ENCODE results near the gene SPG21. TPM values are rescaled to one million over a fixed set of nuclear protein-coding genes. Genes with fewer than 3 reads are reported as not detected.

SPG21 gene
- polyA plus RNA-seq, 1 donor from 2014 or later = 67.7 TPM

- H4K20me1 ChIP-seq (ENCODE audit: insufficient read depth) = no peaks in the 10 kb centered on the region
- H3K27ac ChIP-seq (ENCODE audit: low read length) = no peak overlapping the region
- H3K4me3 ChIP-seq (ENCODE audit: low read length) = no peak overlapping the region
- H3K36me3 ChIP-seq (ENCODE audit: insufficient read depth, low read length) = no peaks in the 10 kb centered on the region
- no peaks in the 10 kb centered on the region for H3K9me2 ChIP-seq (ENCODE audit: insufficient read depth, low read length)
- H3K27me3 ChIP-seq (ENCODE audit: insufficient read depth, low read depth, low read length) = peaks cover 2% of the 10 kb centered on the region
- no peaks in the 10 kb centered on the region for H3F3A ChIP-seq (ENCODE audit: insufficient read depth, low read length, poor library complexity, severe bottlenecking)
- no peak for TF ChIP-seq MXI1 (conservative IDR thresholded peaks at IDR 0.05; ENCODE audit: poor library complexity, severe bottlenecking)
- TF ChIP-seq EP300 (conservative IDR thresholded peaks at IDR 0.05; ENCODE audit: poor library complexity, severe bottlenecking) = no peak
- TF ChIP-seq EZH2 (IDR thresholded peaks at IDR 0.05; ENCODE audit: borderline replicate concordance, insufficient read depth, low read length, poor library complexity, severe bottlenecking) = no peak
- no peak for TF ChIP-seq RAD21 (conservative IDR thresholded peaks at IDR 0.05)
- TF ChIP-seq SMC3 (conservative IDR thresholded peaks at IDR 0.05; ENCODE audit: poor library complexity) = no peak
- TF ChIP-seq REST (IDR thresholded peaks at IDR 0.05; ENCODE audit: borderline replicate concordance) = no peak
- TF ChIP-seq POLR2AphosphoS5 (IDR thresholded peaks at IDR 0.05) = no peak
- no peak for TF ChIP-seq TAF1 (IDR thresholded peaks at IDR 0.05; ENCODE audit: low read depth)
- no peak for TF ChIP-seq CTCF (IDR thresholded peaks at IDR 0.05; ENCODE audit: poor library complexity, severe bottlenecking)
- H3K9ac ChIP-seq (ENCODE audit: low read length) = no peak overlapping the region
- no peaks in the 10 kb centered on the region for H3K9me3 ChIP-seq (ENCODE audit: low read length)
- H2AFZ ChIP-seq (ENCODE audit: low read depth, low read length) = no peak overlapping the region
- H3K79me2 ChIP-seq (replicated peaks; ENCODE audit: insufficient read depth, low read length) = no peaks in the 10 kb centered on the region
- H3K4me2 ChIP-seq (ENCODE audit: low read length) = no peak overlapping the region
These were observed 72.5 kb downstream of the SPG21 start for GRCh38 chr15:64917211-64917610.

GRCh38 chr15:64916365-64916764 is 73.3 kb downstream of the SPG21 start:
- TF ChIP-seq MXI1 (conservative IDR thresholded peaks at IDR 0.05; ENCODE audit: poor library complexity, severe bottlenecking) = no peak
- TF ChIP-seq EZH2 (IDR thresholded peaks at IDR 0.05; ENCODE audit: borderline replicate concordance, insufficient read depth, low read length, poor library complexity, severe bottlenecking) = no peak
- no peak for TF ChIP-seq CTCF (IDR thresholded peaks at IDR 0.05; ENCODE audit: poor library complexity, severe bottlenecking)
- no peak for TF ChIP-seq EP300 (conservative IDR thresholded peaks at IDR 0.05; ENCODE audit: poor library complexity, severe bottlenecking)
- no peak for TF ChIP-seq REST (IDR thresholded peaks at IDR 0.05; ENCODE audit: borderline replicate concordance)
- no peak for TF ChIP-seq RAD21 (conservative IDR thresholded peaks at IDR 0.05)
- no peak for TF ChIP-seq TAF1 (IDR thresholded peaks at IDR 0.05; ENCODE audit: low read depth)
- no peak for TF ChIP-seq SMC3 (conservative IDR thresholded peaks at IDR 0.05; ENCODE audit: poor library complexity)
- no peak for TF ChIP-seq POLR2AphosphoS5 (IDR thresholded peaks at IDR 0.05)
- no peak overlapping the region for H3K9ac ChIP-seq (ENCODE audit: low read length)
- H3K36me3 ChIP-seq (ENCODE audit: insufficient read depth, low read length) = no peaks in the 10 kb centered on the region
- no peaks in the 10 kb centered on the region for H3K9me3 ChIP-seq (ENCODE audit: low read length)
- no peak overlapping the region for H3K27ac ChIP-seq (ENCODE audit: low read length)
- H3K9me2 ChIP-seq (ENCODE audit: insufficient read depth, low read length) = no peaks in the 10 kb centered on the region
- no peaks in the 10 kb centered on the region for H4K20me1 ChIP-seq (ENCODE audit: insufficient read depth)
- H2AFZ ChIP-seq (ENCODE audit: low read depth, low read length) = no peak overlapping the region
- no peak overlapping the region for H3K4me2 ChIP-seq (ENCODE audit: low read length)
- H3K79me2 ChIP-seq (replicated peaks; ENCODE audit: insufficient read depth, low read length) = no peaks in the 10 kb centered on the region
- peaks cover 4% of the 10 kb centered on the region for H3K27me3 ChIP-seq (ENCODE audit: insufficient read depth, low read depth, low read length)
- H3F3A ChIP-seq (ENCODE audit: insufficient read depth, low read length, poor library complexity, severe bottlenecking) = no peaks in the 10 kb centered on the region
- no peak overlapping the region for H3K4me3 ChIP-seq (ENCODE audit: low read length)
